SK-N-SH (cell line): ENCODE measurements around the gene GJB2. TPM values are rescaled to one million over a fixed set of nuclear protein-coding genes. Genes with fewer than 3 reads are reported as not detected.

ENCODE experiments used
- CTCF ChIA-PET: fragments of 300-600, 350-600 bp; formaldehyde crosslinking; extraction: SDS; loops from one replicate; lab custom pipeline; 2021; lab: Yijun Ruan, JAX
- POLR2A ChIA-PET: fragments of 350-600 bp; sonication (Branson Sonifier 250); formaldehyde crosslinking; extraction: SDS; loops from one replicate; lab custom pipeline; 2020; ENCODE audit warnings: antibody characterized with exemption, inconsistent platforms; lab: Yijun Ruan, JAX
- DNase-seq: peaks from one replicate; pipeline ENCODE4 v3.0.0; 2012
- H2AFZ ChIP-seq: fragments of 200-600 bp; sonication (generic); 2 replicates; pipeline ENCODE4 v1.8.1; 2016; ENCODE audit warnings: antibody characterized with exemption, mild to moderate bottlenecking, low read depth
- H3F3A ChIP-seq: fragments of 200-600 bp; sonication (generic); replicated peaks from 2 replicates; pipeline ENCODE3; 2016; ENCODE audit warnings: antibody characterized with exemption, mild to moderate bottlenecking; ENCODE audit not compliant: insufficient read depth
- H3K27ac ChIP-seq, 2 experiments: fragments of 200-500 bp in 1 of 2; fragments of 200-600 bp in 1 of 2; sonication (Bioruptor generic) in 1 of 2; sonication (generic), shearing (Covaris generic) in 1 of 2; 2 replicates each; pipeline versions ENCODE4 v1.5.1 to v1.6.1; 2014 to 2016; ENCODE audit warnings: low read depth in 2 of 2, inconsistent platforms in 1 of 2, low read length in 1 of 2, mild to moderate bottlenecking in 1 of 2, mixed read lengths in 1 of 2
- H3K27me3 ChIP-seq: fragments of 200-600 bp; sonication (generic), shearing (Covaris generic); 2 replicates; pipeline ENCODE4 v1.6.1; 2016; ENCODE audit warnings: mixed run types; ENCODE audit not compliant: insufficient read depth
- H3K36me3 ChIP-seq, 2 experiments: fragments of 200-500 bp in 1 of 2; fragments of 200-600 bp in 1 of 2; sonication (Bioruptor generic) in 1 of 2; sonication (generic) in 1 of 2; replicated peaks in 1 of 2; 2 replicates each; pipeline versions ENCODE3 to v1.5.1; 2014 to 2016; ENCODE audit warnings: low read length in 1 of 2, mild to moderate bottlenecking in 1 of 2; ENCODE audit not compliant: insufficient read depth in 2 of 2, control insufficient read depth in 1 of 2
- H3K4me1 ChIP-seq, 2 experiments: fragments of 200-500 bp in 1 of 2; fragments of 200-600 bp in 1 of 2; sonication (Bioruptor generic) in 1 of 2; sonication (generic), shearing (Covaris generic) in 1 of 2; 2 replicates each; pipeline versions ENCODE4 v1.5.1 to v1.6.1; 2014 to 2016; ENCODE audit warnings: low read depth in 1 of 2, low read length in 1 of 2, mixed run types in 1 of 2; ENCODE audit not compliant: insufficient read depth in 2 of 2, control insufficient read depth in 1 of 2
- H3K4me2 ChIP-seq: fragments of 200-600 bp; sonication (generic), shearing (Covaris generic); 2 replicates; pipeline ENCODE4 v1.6.1; 2017; ENCODE audit warnings: mixed run types
- H3K4me3 ChIP-seq, 2 experiments: fragments of 200-500 bp in 1 of 2; fragments of 200-600 bp in 1 of 2; sonication (Bioruptor generic) in 1 of 2; sonication (generic), shearing (Covaris generic) in 1 of 2; 2 replicates each; pipeline versions ENCODE4 v1.5.1 to v1.8.1; 2014 to 2016; ENCODE audit warnings: low read depth in 2 of 2, inconsistent platforms in 1 of 2, low read length in 1 of 2, mild to moderate bottlenecking in 1 of 2, mixed read lengths in 1 of 2, moderate library complexity in 1 of 2
- H3K79me2 ChIP-seq: fragments of 200-600 bp; sonication (generic); 2 replicates; pipeline ENCODE4 v1.8.1; 2017; ENCODE audit warnings: mild to moderate bottlenecking; ENCODE audit not compliant: insufficient read depth
- H3K9ac ChIP-seq: fragments of 200-600 bp; sonication (generic); 2 replicates; pipeline ENCODE4 v1.6.1; 2017; ENCODE audit warnings: mixed run types
- H3K9me2 ChIP-seq: fragments of 200-600 bp; sonication (generic); 2 replicates; pipeline ENCODE4 v1.6.1; 2017; ENCODE audit warnings: mixed run types
- H3K9me3 ChIP-seq: fragments of 200-600 bp; sonication (generic); 2 replicates; pipeline ENCODE4 v1.6.1; 2017; ENCODE audit warnings: mixed run types, mild to moderate bottlenecking, moderate library complexity
- H4K20me1 ChIP-seq: fragments of 200-600 bp; sonication (generic); 2 replicates; pipeline ENCODE4 v1.6.1; 2017; ENCODE audit warnings: mild to moderate bottlenecking, mixed run types; ENCODE audit not compliant: insufficient read depth
- CHD2 ChIP-seq: fragments of 150-350 bp; IDR thresholded peaks from 2 replicates; pipeline ENCODE4 v1.6.1; 2018; ENCODE audit warnings: low read length; ENCODE audit not compliant: partially characterized antibody
- EP300 ChIP-seq, 2 experiments: IDR thresholded peaks; 2 replicates each; pipeline versions ENCODE4 v1.4.0 to v1.6.1; 2012; ENCODE audit warnings: borderline replicate concordance in 1 of 2, low read depth in 1 of 2, low read length in 1 of 2
- EZH2phosphoT487 ChIP-seq: fragments of 200-600 bp; sonication (generic); IDR thresholded peaks from 2 replicates; pipeline ENCODE4 v1.6.1; 2017; ENCODE audit warnings: low read depth, mixed run types, mild to moderate bottlenecking, antibody characterized with exemption, moderate library complexity, borderline replicate concordance
- FOXJ3 ChIP-seq: sonication (generic); formaldehyde crosslinking; IDR thresholded peaks from 2 replicates; pipeline ENCODE4 v1.5.1; 2020; ENCODE audit warnings: mild to moderate bottlenecking, missing genetic modification reagents
- FOXM1 ChIP-seq: IDR thresholded peaks from 2 replicates; pipeline ENCODE4 v1.4.0; 2012; ENCODE audit warnings: low read depth, mild to moderate bottlenecking
- GABPA ChIP-seq: IDR thresholded peaks from 2 replicates; pipeline ENCODE4 v1.4.0; 2012; ENCODE audit warnings: low read depth, mild to moderate bottlenecking
- JUND ChIP-seq: IDR thresholded peaks from 2 replicates; pipeline ENCODE4 v1.4.0; 2012
- POLR2AphosphoS5 ChIP-seq: IDR thresholded peaks from 2 replicates; pipeline ENCODE4 v1.6.1; 2012; ENCODE audit warnings: low read depth, low read length
- RAD21 ChIP-seq: IDR thresholded peaks from 2 replicates; pipeline ENCODE4 v1.6.1; 2012; ENCODE audit warnings: mild to moderate bottlenecking, low read length
- RXRA ChIP-seq: IDR thresholded peaks from 2 replicates; pipeline ENCODE4 v1.4.0; 2012; ENCODE audit warnings: low read depth, mild to moderate bottlenecking, borderline replicate concordance
- SMC3 ChIP-seq: IDR thresholded peaks from 2 replicates; pipeline ENCODE4 v1.6.1; 2012; ENCODE audit warnings: low read depth, low read length, improper control_type of control experiment
- TCF12 ChIP-seq: IDR thresholded peaks from 2 replicates; pipeline ENCODE4 v1.4.0; 2012
- USF2 ChIP-seq: fragments of 150-350 bp; IDR thresholded peaks from 2 replicates; pipeline ENCODE4 v1.6.1; 2017; ENCODE audit warnings: antibody characterized with exemption, low read length, low read depth, borderline replicate concordance
- YY1 ChIP-seq: IDR thresholded peaks from 2 replicates; pipeline ENCODE4 v1.4.0; 2012; ENCODE audit warnings: low read depth, mild to moderate bottlenecking
- WGBS: methylation state at CpG from one replicate; pipeline ENCODE4 v1.1.6; 2017; ENCODE audit warnings: low lambda C conversion rate; 5-methylcytosine and 5-hydroxymethylcytosine counted together
- polyA plus RNA-seq, 3 experiments: library from polyadenylated mRNA; depleted of rRNA; stranded (reverse); fragments of >200 nt; gene quantifications; 2 replicates each; pipeline ENCODE4 v1.2.3, GENCODE V29; 2012
- TF ChIP-seq, protein P1 (sequence below): fragments of 200-600 bp; sonication (generic); IDR thresholded peaks from 2 replicates; pipeline ENCODE4 v1.6.1; 2017; ENCODE audit warnings: antibody characterized with exemption, mild to moderate bottlenecking, moderate library complexity
- TF ChIP-seq, protein P2 (sequence below): IDR thresholded peaks from 2 replicates; pipeline ENCODE4; 2012

Gene GJB2
- polyA plus RNA-seq, 1 of the 3 experiments (the other 2 are of a cell fraction): not detected

- H3K9me2 ChIP-seq: no peaks in the 10 kb centered on the region
- H3K27ac ChIP-seq: no peak overlapping the region
- no peak overlapping the region for H3K9ac ChIP-seq
- H3K79me2 ChIP-seq: no peaks in the 10 kb centered on the region
- peaks cover 7% of the 10 kb centered on the region; the same call in 1 of the 2 replicates for H3K9me3 ChIP-seq
- ChIA-PET POLR2A (no interaction called here), CTCF (interaction anchor here (0.5 to 5.6 kb wide), 25 partner anchors 8 to 746 kb away, joined by 3 to 89 read pairs (median 4); no protein-coding TSS in a partner anchor)
- H3F3A ChIP-seq: no peaks in the 10 kb centered on the region
- 6% methylated on average over 5 of the region's 5 CpGs for WGBS
- 0 out of 2 replicates have a peak, but pooled peaks cover 4% of the 10 kb centered on the region for H4K20me1 ChIP-seq
- no peak overlapping the region for H2AFZ ChIP-seq
- H3K27me3 ChIP-seq: peaks cover 59% of the 10 kb centered on the region
- H3K4me2 ChIP-seq: no peak overlapping the region
- H3K36me3 ChIP-seq: no peaks in the 10 kb centered on the region
- DNase-seq: peak; percentile 59
- TF ChIP-seq RAD21: peak; percentile 64
- TF ChIP-seq FOXJ3: no peak
- no peak for TF ChIP-seq EP300 (IDR thresholded peaks at IDR 0.05; ENCODE audit: borderline replicate concordance in 1 of 2, low read depth in 1 of 2, low read length in 1 of 2)
- TF ChIP-seq GABPA: no peak
- TF ChIP-seq TCF12: no peak
- peak; percentile 36 for TF ChIP-seq SMC3
- no peak for TF ChIP-seq CHD2
- TF ChIP-seq, protein P1, sequence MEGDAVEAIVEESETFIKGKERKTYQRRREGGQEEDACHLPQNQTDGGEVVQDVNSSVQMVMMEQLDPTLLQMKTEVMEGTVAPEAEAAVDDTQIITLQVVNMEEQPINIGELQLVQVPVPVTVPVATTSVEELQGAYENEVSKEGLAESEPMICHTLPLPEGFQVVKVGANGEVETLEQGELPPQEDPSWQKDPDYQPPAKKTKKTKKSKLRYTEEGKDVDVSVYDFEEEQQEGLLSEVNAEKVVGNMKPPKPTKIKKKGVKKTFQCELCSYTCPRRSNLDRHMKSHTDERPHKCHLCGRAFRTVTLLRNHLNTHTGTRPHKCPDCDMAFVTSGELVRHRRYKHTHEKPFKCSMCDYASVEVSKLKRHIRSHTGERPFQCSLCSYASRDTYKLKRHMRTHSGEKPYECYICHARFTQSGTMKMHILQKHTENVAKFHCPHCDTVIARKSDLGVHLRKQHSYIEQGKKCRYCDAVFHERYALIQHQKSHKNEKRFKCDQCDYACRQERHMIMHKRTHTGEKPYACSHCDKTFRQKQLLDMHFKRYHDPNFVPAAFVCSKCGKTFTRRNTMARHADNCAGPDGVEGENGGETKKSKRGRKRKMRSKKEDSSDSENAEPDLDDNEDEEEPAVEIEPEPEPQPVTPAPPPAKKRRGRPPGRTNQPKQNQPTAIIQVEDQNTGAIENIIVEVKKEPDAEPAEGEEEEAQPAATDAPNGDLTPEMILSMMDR: peak; percentile 67
- TF ChIP-seq, protein P2, sequence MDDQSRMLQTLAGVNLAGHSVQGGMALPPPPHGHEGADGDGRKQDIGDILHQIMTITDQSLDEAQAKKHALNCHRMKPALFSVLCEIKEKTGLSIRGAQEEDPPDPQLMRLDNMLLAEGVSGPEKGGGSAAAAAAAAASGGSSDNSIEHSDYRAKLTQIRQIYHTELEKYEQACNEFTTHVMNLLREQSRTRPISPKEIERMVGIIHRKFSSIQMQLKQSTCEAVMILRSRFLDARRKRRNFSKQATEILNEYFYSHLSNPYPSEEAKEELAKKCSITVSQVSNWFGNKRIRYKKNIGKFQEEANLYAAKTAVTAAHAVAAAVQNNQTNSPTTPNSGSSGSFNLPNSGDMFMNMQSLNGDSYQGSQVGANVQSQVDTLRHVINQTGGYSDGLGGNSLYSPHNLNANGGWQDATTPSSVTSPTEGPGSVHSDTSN: no peak
- H3K4me1 ChIP-seq: peaks cover 0 to 11% of the 10 kb centered on the region in 2 experiments; a peak in 1 of 4 replicates
- H3K4me3 ChIP-seq: no peak overlapping the region
Measured at GRCh38 chr13:20197361-20197834, 4.7 kb upstream of the GJB2 start.

- H2AFZ ChIP-seq: no peak overlapping the region
- CTCF ChIA-PET: interaction anchor here (1.3 to 5.6 kb wide), 3 partner anchors 12 to 55 kb away, joined by 3 to 89 read pairs (median 11); no protein-coding TSS in a partner anchor
- WGBS: 10% methylated on average over 8 of the region's 8 CpGs
- no peak overlapping the region for H3K9ac ChIP-seq
- H3K27me3 ChIP-seq: peaks cover 75% of the 10 kb centered on the region
- H3F3A ChIP-seq: peaks cover 7% of the 10 kb centered on the region
- POLR2A ChIA-PET: no interaction called here
- no peak for TF ChIP-seq USF2
- no peak for TF ChIP-seq POLR2AphosphoS5
- TF ChIP-seq GABPA: no peak
- no peak for TF ChIP-seq EZH2phosphoT487
- TF ChIP-seq RXRA: no peak
- TF ChIP-seq, protein P2: no peak
- no peak for TF ChIP-seq JUND
- TF ChIP-seq RAD21: no peak
- no peak for TF ChIP-seq SMC3
- no peak for TF ChIP-seq TCF12
- TF ChIP-seq, protein P1: no peak
- no peak for TF ChIP-seq YY1
- no peak for TF ChIP-seq FOXM1
- no peaks in the 10 kb centered on the region for H3K9me2 ChIP-seq
- H3K4me1 ChIP-seq: peaks cover 4 to 11% of the 10 kb centered on the region in 2 experiments; a peak in 1 of 4 replicates
- no peak for DNase-seq
- H3K79me2 ChIP-seq: no peaks in the 10 kb centered on the region
- H4K20me1 ChIP-seq: 0 out of 2 replicates have a peak, but pooled peaks cover 4% of the 10 kb centered on the region
- no peaks in the 10 kb centered on the region for H3K9me3 ChIP-seq
- H3K4me2 ChIP-seq: no peak overlapping the region
- no peak overlapping the region for H3K27ac ChIP-seq
- no peaks in the 10 kb centered on the region for H3K36me3 ChIP-seq
- no peak overlapping the region for H3K4me3 ChIP-seq
Measured at GRCh38 chr13:20195801-20196200, 3.1 kb upstream of the GJB2 start.
